Mesendoderm (in vitro differentiated cells): Measurements from ENCODE around the gene DCBLD2.

Experiments used
- DNase-seq: peaks from one replicate; pipeline ENCODE4 v3.0.0; 2013
- H2AK5ac ChIP-seq: 2 replicates; pipeline ENCODE4 v1.6.1; 2013; ENCODE audit warnings: low read length, inconsistent platforms
- H2BK120ac ChIP-seq: 2 replicates; pipeline ENCODE4 v1.6.1; 2013; ENCODE audit warnings: low read depth, mild to moderate bottlenecking, low read length, moderate library complexity, mixed read lengths
- H2BK15ac ChIP-seq: replicated peaks from 2 replicates; pipeline ENCODE4 v1.6.1; 2013; ENCODE audit warnings: low read depth, mild to moderate bottlenecking, moderate library complexity
- H2BK5ac ChIP-seq: 2 replicates; pipeline ENCODE4 v1.6.1; 2013; ENCODE audit warnings: low read length, inconsistent platforms
- H3K18ac ChIP-seq: 2 replicates; pipeline ENCODE4 v1.6.1; 2013; ENCODE audit warnings: mild to moderate bottlenecking, low read length, mixed read lengths
- H3K23ac ChIP-seq: one replicate; pipeline ENCODE4 v1.6.1; 2013; ENCODE audit warnings: low read length
- H3K27ac ChIP-seq: 2 replicates; pipeline ENCODE4 v1.5.1; 2013; ENCODE audit warnings: low read depth, mild to moderate bottlenecking, inconsistent platforms, low read length, moderate library complexity
- H3K27me3 ChIP-seq: 2 replicates; pipeline ENCODE4 v1.6.1; 2013; ENCODE audit warnings: low read length, control low read depth, mild to moderate bottlenecking, inconsistent platforms; ENCODE audit not compliant: insufficient read depth, poor library complexity
- H3K36me3 ChIP-seq: 2 replicates; pipeline ENCODE4 v1.6.1; 2013; ENCODE audit warnings: low read length, inconsistent platforms; ENCODE audit not compliant: control insufficient read depth, insufficient read depth
- H3K4ac ChIP-seq: one replicate; pipeline ENCODE4 v1.6.1; 2013; ENCODE audit warnings: low read depth, mild to moderate bottlenecking, low read length, moderate library complexity
- H3K4me1 ChIP-seq: 2 replicates; pipeline ENCODE4 v1.6.1; 2013; ENCODE audit warnings: low read depth, low read length, inconsistent platforms; ENCODE audit not compliant: control insufficient read depth
- H3K4me2 ChIP-seq: 2 replicates; pipeline ENCODE4 v1.6.1; 2013; ENCODE audit warnings: low read length
- H3K4me3 ChIP-seq: 2 replicates; pipeline ENCODE4 v1.5.1; 2013; ENCODE audit warnings: mild to moderate bottlenecking, low read length
- H3K56ac ChIP-seq: one replicate; pipeline ENCODE4 v1.6.1; 2013; ENCODE audit warnings: low read length
- H3K79me1 ChIP-seq: 2 replicates; pipeline ENCODE4 v1.6.1; 2013; ENCODE audit warnings: low read length, inconsistent platforms
- H3K79me2 ChIP-seq: 2 replicates; pipeline ENCODE4 v1.6.1; 2013; ENCODE audit warnings: mild to moderate bottlenecking, low read length; ENCODE audit not compliant: control insufficient read depth, insufficient read depth
- H3K9ac ChIP-seq: 2 replicates; pipeline ENCODE4 v1.6.1; 2013; ENCODE audit warnings: low read length, inconsistent platforms
- H4K5ac ChIP-seq: one replicate; pipeline ENCODE4 v1.6.1; 2013; ENCODE audit warnings: low read length
- H4K8ac ChIP-seq: one replicate; pipeline ENCODE4 v1.6.1; 2013; ENCODE audit warnings: low read depth, mild to moderate bottlenecking, control low read depth, low read length, moderate library complexity
- WGBS: extraction: QIAGEN DNeasy Blood & Tissue Kit; methylation state at CpG from one replicate; pipeline ENCODE4 v1.1.7; 2013; ENCODE audit warnings: low lambda C conversion rate, missing lambda C conversion rate; ENCODE audit not compliant: insufficient coverage; ENCODE audit errors: extremely low coverage; 5-methylcytosine and 5-hydroxymethylcytosine counted together

Gene DCBLD2

GRCh38 chr3:98920166-98920565 is 18.7 kb upstream of the DCBLD2 start:
- no peak overlapping the region for H2AK5ac ChIP-seq
- no peak overlapping the region for H3K27ac ChIP-seq
- no peak overlapping the region for H3K56ac ChIP-seq
- H2BK15ac ChIP-seq = no peak overlapping the region
- no peaks in the 10 kb centered on the region for H3K27me3 ChIP-seq
- H3K23ac ChIP-seq = no peak overlapping the region
- no peak overlapping the region for H3K4me2 ChIP-seq
- no peak overlapping the region for H3K9ac ChIP-seq
- no CpG with 5 or more reads among the region's 2 CpGs for WGBS
- no peak overlapping the region for H3K4ac ChIP-seq
- no peak overlapping the region for H2BK5ac ChIP-seq
- no peak overlapping the region for H3K18ac ChIP-seq
- H3K79me1 ChIP-seq = no peaks in the 10 kb centered on the region
- DNase-seq = no peak
- H3K4me3 ChIP-seq = no peak overlapping the region
- no peaks in the 10 kb centered on the region for H3K4me1 ChIP-seq
- H3K79me2 ChIP-seq = no peaks in the 10 kb centered on the region
- H2BK120ac ChIP-seq = no peak overlapping the region
- H3K36me3 ChIP-seq = no peaks in the 10 kb centered on the region
- H4K5ac ChIP-seq = no peak overlapping the region
- H4K8ac ChIP-seq = no peak overlapping the region

DNA sequence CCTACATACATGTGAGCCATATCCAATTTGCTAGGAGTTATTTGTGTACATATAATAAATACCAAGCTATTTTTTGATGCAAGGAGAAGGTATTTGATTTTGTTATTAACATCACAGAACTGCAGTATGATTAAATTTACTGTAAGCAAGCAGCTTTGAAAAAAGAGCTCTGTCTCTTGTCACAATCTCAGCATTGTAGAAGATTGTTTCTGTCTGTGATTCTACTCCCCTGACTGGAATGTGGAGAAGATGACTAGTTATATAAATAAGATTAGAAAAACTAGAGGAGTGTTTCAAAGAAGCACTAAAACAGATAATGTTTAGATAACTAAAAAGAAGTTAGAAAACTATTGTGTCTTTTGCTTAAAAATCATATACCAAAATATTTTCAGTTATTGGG is 17.1 kb upstream of the DCBLD2 start:
- no peaks in the 10 kb centered on the region for H3K79me1 ChIP-seq
- H3K4me3 ChIP-seq = no peak overlapping the region

GRCh38 chr3:98917608-98918007 is 16.1 kb upstream of the DCBLD2 start:
- H3K36me3 ChIP-seq = no peaks in the 10 kb centered on the region
- H3K9ac ChIP-seq = no peak overlapping the region
- no peak overlapping the region for H3K56ac ChIP-seq
- no peak overlapping the region for H3K4ac ChIP-seq
- H4K5ac ChIP-seq = no peak overlapping the region
- no CpG with 5 or more reads among the region's 1 CpG for WGBS
- H2BK15ac ChIP-seq = no peak overlapping the region
- H3K79me2 ChIP-seq = no peaks in the 10 kb centered on the region
- no peak overlapping the region for H2BK5ac ChIP-seq
- no peak overlapping the region for H3K4me2 ChIP-seq
- H2BK120ac ChIP-seq = no peak overlapping the region
- H3K23ac ChIP-seq = no peak overlapping the region
- H3K18ac ChIP-seq = no peak overlapping the region
- H3K79me1 ChIP-seq = no peaks in the 10 kb centered on the region
- H3K27ac ChIP-seq = no peak overlapping the region
- no peak overlapping the region for H4K8ac ChIP-seq
- no peak overlapping the region for H2AK5ac ChIP-seq
- no peaks in the 10 kb centered on the region for H3K4me1 ChIP-seq
- H3K4me3 ChIP-seq = no peak overlapping the region
- no peak for DNase-seq
- H3K27me3 ChIP-seq = no peaks in the 10 kb centered on the region

More for the DNA sequence above, 17.1 kb upstream of the DCBLD2 start:
- Histone ChIP-seq H3K18ac (no peak overlapping the region), H3K4me2 (no peak overlapping the region), H2BK15ac (no peak overlapping the region), H3K27ac (no peak overlapping the region), H2BK5ac (no peak overlapping the region), H3K9ac (no peak overlapping the region), H3K36me3 (no peaks in the 10 kb centered on the region), H3K27me3 (no peaks in the 10 kb centered on the region), H3K79me2 (no peaks in the 10 kb centered on the region), H4K8ac (no peak overlapping the region), H4K5ac (no peak overlapping the region), H2AK5ac (no peak overlapping the region), H3K56ac (no peak overlapping the region), H3K4me1 (no peaks in the 10 kb centered on the region), H3K23ac (no peak overlapping the region), H2BK120ac (no peak overlapping the region), H3K4ac (no peak overlapping the region)
- DNase-seq = no peak

DNA sequence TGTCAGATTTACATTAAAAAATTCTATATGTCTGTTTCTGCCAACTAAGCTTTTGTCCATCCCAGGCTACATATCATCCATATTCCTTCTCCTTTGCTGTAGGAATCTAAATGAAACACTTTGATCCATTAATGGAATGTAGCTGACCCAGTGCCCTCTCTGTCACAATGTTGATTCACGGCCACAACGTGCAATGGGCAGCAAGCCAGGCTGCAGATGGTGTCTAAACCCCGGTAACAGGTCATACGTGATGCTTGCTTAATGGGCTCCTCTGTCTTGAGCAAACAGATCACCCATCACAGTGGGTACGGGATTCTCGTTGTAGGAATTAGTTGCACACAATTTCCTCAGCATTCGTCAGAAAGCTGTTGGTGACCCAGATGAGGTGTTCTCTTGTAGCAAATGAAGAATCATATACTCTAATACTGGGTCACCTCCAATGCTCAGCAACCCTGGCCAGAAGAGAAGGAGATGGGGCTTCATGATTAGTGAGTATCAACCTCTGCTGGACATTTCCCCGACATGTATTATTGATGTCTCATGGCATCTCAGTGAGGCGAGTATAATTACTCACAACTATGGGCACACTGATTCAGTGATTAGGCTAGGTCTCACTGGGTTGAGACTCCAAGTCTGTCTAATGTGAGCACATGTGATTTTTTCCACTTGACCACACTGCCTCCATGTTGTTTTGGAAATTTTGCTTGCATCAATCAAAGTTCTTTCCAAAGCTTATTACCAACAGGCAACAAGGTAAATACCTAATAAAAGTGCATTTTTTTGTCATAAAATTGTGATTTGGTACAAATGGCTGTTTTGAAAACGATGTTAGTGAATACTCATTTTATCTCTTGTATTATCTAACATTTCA is 12.9 kb upstream of the DCBLD2 start:
- H3K18ac ChIP-seq = no peak overlapping the region
- H3K27me3 ChIP-seq = no peaks in the 10 kb centered on the region
- H3K4me1 ChIP-seq = no peaks in the 10 kb centered on the region
- H3K56ac ChIP-seq = no peak overlapping the region
- no peak overlapping the region for H2AK5ac ChIP-seq
- no peaks in the 10 kb centered on the region for H3K36me3 ChIP-seq
- H2BK5ac ChIP-seq = no peak overlapping the region
- WGBS = no CpG with 5 or more reads among the region's 10 CpGs
- H3K27ac ChIP-seq = no peak overlapping the region
- no peak overlapping the region for H3K23ac ChIP-seq
- no peak overlapping the region for H3K4me3 ChIP-seq
- no peak overlapping the region for H4K5ac ChIP-seq
- no peak for DNase-seq
- H3K4me2 ChIP-seq = no peak overlapping the region
- H4K8ac ChIP-seq = no peak overlapping the region
- H3K4ac ChIP-seq = no peak overlapping the region
- H3K79me2 ChIP-seq = no peaks in the 10 kb centered on the region
- H3K79me1 ChIP-seq = no peaks in the 10 kb centered on the region
- H3K9ac ChIP-seq = no peak overlapping the region
- no peak overlapping the region for H2BK15ac ChIP-seq
- H2BK120ac ChIP-seq = no peak overlapping the region

GRCh38 chr3:98912448-98912847 is 11.0 kb upstream of the DCBLD2 start:
- no peak overlapping the region for H4K5ac ChIP-seq
- no peak overlapping the region for H3K4ac ChIP-seq
- H2AK5ac ChIP-seq = no peak overlapping the region
- H3K23ac ChIP-seq = no peak overlapping the region
- no peaks in the 10 kb centered on the region for H3K79me1 ChIP-seq
- H3K56ac ChIP-seq = no peak overlapping the region
- H3K9ac ChIP-seq = no peak overlapping the region
- H2BK5ac ChIP-seq = no peak overlapping the region
- H3K36me3 ChIP-seq = no peaks in the 10 kb centered on the region
- no peak overlapping the region for H3K4me2 ChIP-seq
- WGBS = no CpG with 5 or more reads among the region's 1 CpG
- no peaks in the 10 kb centered on the region for H3K27me3 ChIP-seq
- H2BK15ac ChIP-seq = no peak overlapping the region
- DNase-seq = no peak
- H3K4me1 ChIP-seq = no peaks in the 10 kb centered on the region
- no peak overlapping the region for H3K4me3 ChIP-seq
- no peak overlapping the region for H4K8ac ChIP-seq
- no peak overlapping the region for H3K27ac ChIP-seq
- H2BK120ac ChIP-seq = no peak overlapping the region
- no peak overlapping the region for H3K18ac ChIP-seq
- H3K79me2 ChIP-seq = no peaks in the 10 kb centered on the region

- H2BK120ac ChIP-seq = no peak overlapping the region
- H3K4ac ChIP-seq = no peak overlapping the region
- H3K79me2 ChIP-seq = no peaks in the 10 kb centered on the region
- no peak overlapping the region for H2BK5ac ChIP-seq
- no peak overlapping the region for H3K56ac ChIP-seq
- H2AK5ac ChIP-seq = no peak overlapping the region
- H3K79me1 ChIP-seq = no peaks in the 10 kb centered on the region
- H3K9ac ChIP-seq = no peak overlapping the region
- H3K18ac ChIP-seq = no peak overlapping the region
- no peak overlapping the region for H2BK15ac ChIP-seq
- no peak overlapping the region for H3K4me3 ChIP-seq
- H4K8ac ChIP-seq = no peak overlapping the region
- no CpG with 5 or more reads among the region's 1 CpG for WGBS
- H3K36me3 ChIP-seq = no peaks in the 10 kb centered on the region
- H4K5ac ChIP-seq = no peak overlapping the region
- DNase-seq = no peak
- H3K4me1 ChIP-seq = no peaks in the 10 kb centered on the region
- H3K27ac ChIP-seq = no peak overlapping the region
- H3K23ac ChIP-seq = no peak overlapping the region
- H3K27me3 ChIP-seq = no peaks in the 10 kb centered on the region
- no peak overlapping the region for H3K4me2 ChIP-seq
Measured at GRCh38 chr3:98906230-98906629, 4.7 kb upstream of the DCBLD2 start.
